ENCODE measurements around the gene COL4A6. TPM values are rescaled to one million over a fixed set of nuclear protein-coding genes. Genes with fewer than 3 reads are reported as not detected.

Gene COL4A6
- total RNA-seq, 1 donor from 2014 or later: 4.1 TPM

DNA sequence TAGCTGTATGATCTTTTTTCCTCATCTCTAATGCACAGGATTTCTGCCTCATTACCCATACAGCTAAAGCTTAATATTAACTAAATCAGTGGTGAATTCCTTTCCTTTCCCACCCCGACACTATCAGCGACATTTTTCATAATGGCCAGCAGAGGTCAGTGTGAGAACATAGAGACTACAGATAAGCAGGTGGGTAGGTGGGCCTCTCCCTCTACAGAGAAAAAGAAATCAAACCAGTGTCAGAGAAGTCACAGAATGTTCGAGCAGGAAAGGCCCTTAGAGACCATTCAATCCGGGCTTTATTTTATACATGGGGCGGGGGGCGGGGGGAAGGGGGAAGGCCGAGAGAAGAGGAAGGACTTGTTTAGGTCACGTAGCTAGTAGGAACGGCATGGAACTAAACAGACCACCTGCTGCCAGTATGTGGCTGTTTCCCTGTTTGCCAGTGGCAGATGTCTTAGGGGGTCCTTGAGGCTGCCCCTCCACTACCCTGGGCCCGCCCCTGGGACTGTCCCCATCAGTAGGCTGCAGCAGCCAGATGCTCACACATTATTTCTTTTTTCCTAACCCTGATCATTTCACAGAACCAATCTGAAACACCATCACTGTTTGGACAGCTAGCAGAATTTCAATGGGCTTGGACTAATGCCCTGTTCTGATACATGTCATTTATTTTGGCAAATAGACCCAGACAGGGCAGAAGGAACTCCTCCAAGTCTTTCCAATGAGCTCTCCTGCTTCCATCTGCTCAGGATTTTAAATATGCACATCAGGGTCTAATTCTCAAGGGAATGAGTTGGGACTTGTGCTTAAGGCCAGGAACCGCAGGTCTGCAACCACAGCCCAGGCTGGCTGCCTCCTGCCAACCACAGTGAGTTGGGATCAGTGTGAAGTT is 213.2 kb downstream of the COL4A6 start:
- Mint-ChIP-seq H3K9me3 (ENCODE audit: low read depth) (no peaks in the 10 kb centered on the region), H3K27me3 (ENCODE audit: low read depth) (no peaks in the 10 kb centered on the region), H3K27ac (ENCODE audit: unreplicated experiment) (peak overlapping the region; percentile 38), H3K4me3 (ENCODE audit: unreplicated experiment) (no peak overlapping the region), H3K36me3 (ENCODE audit: low read depth) (no peaks in the 10 kb centered on the region), H3K4me1 (ENCODE audit: low read depth) (peaks cover 14% of the 10 kb centered on the region)
- no peak for DNase-seq (ENCODE audit: low spot score)
- TF ChIP-seq, protein P1, sequence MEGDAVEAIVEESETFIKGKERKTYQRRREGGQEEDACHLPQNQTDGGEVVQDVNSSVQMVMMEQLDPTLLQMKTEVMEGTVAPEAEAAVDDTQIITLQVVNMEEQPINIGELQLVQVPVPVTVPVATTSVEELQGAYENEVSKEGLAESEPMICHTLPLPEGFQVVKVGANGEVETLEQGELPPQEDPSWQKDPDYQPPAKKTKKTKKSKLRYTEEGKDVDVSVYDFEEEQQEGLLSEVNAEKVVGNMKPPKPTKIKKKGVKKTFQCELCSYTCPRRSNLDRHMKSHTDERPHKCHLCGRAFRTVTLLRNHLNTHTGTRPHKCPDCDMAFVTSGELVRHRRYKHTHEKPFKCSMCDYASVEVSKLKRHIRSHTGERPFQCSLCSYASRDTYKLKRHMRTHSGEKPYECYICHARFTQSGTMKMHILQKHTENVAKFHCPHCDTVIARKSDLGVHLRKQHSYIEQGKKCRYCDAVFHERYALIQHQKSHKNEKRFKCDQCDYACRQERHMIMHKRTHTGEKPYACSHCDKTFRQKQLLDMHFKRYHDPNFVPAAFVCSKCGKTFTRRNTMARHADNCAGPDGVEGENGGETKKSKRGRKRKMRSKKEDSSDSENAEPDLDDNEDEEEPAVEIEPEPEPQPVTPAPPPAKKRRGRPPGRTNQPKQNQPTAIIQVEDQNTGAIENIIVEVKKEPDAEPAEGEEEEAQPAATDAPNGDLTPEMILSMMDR (IDR thresholded peaks at IDR 0.05): peak; percentile 89

DNA sequence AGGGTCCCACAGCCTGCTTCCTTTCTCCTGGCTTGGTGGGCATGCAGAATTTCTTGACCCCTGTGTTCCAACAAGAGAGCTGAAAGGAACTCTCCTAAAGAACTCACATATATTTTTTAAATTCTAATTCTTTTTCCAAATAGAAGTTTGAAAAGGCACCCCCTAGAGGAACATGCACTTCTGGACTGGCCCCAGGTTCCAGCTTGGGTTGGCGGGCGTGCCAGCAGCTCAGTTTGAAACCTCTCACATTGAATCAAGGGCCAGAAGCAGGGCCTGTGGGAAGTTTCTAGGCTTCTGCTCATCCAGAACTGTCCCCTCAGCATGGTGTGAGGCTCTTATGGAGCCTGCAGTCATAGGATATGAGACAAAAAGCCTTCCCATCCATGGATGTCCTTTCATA is 214.0 kb downstream of the COL4A6 start:
- Mint-ChIP-seq H3K27ac (ENCODE audit: unreplicated experiment) (no peak overlapping the region), H3K4me3 (ENCODE audit: unreplicated experiment) (no peak overlapping the region), H3K36me3 (ENCODE audit: low read depth) (peaks cover 2% of the 10 kb centered on the region), H3K27me3 (ENCODE audit: low read depth) (no peaks in the 10 kb centered on the region), H3K4me1 (ENCODE audit: low read depth) (peaks cover 14% of the 10 kb centered on the region), H3K9me3 (ENCODE audit: low read depth) (no peaks in the 10 kb centered on the region)
- TF ChIP-seq, protein P1 (IDR thresholded peaks at IDR 0.05): no peak
- DNase-seq (ENCODE audit: low spot score): no peak

DNA sequence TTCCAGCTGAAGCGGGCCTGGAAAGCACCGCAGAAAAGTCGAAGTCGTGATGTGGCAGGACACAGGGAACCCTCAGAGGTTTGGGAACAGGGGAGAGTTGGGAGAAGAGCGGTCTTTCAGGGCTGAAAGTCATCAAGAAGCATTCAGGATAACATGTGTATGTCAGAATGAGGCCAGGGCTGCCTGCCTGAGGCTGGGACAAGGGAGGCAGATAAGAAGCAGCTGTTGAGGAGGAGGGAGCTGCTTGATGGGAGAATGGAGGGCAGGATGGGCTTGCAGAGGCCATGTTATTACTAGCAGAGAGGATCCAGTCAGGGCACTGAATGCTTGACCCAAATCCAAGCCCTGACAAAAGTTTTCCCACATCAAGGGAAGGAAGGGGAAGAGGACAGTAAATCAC is 214.6 kb downstream of the COL4A6 start:
- H3K4me3 Mint-ChIP-seq (ENCODE audit: unreplicated experiment): no peak overlapping the region
- DNase-seq (ENCODE audit: low spot score): no peak
- H3K27ac Mint-ChIP-seq (ENCODE audit: unreplicated experiment): no peak overlapping the region
- H3K36me3 Mint-ChIP-seq (ENCODE audit: low read depth): peaks cover 2% of the 10 kb centered on the region
- H3K4me1 Mint-ChIP-seq (ENCODE audit: low read depth): peaks cover 14% of the 10 kb centered on the region
- TF ChIP-seq, protein P1 (IDR thresholded peaks at IDR 0.05): no peak
- no peaks in the 10 kb centered on the region for H3K9me3 Mint-ChIP-seq (ENCODE audit: low read depth)
- no peaks in the 10 kb centered on the region for H3K27me3 Mint-ChIP-seq (ENCODE audit: low read depth)

DNA sequence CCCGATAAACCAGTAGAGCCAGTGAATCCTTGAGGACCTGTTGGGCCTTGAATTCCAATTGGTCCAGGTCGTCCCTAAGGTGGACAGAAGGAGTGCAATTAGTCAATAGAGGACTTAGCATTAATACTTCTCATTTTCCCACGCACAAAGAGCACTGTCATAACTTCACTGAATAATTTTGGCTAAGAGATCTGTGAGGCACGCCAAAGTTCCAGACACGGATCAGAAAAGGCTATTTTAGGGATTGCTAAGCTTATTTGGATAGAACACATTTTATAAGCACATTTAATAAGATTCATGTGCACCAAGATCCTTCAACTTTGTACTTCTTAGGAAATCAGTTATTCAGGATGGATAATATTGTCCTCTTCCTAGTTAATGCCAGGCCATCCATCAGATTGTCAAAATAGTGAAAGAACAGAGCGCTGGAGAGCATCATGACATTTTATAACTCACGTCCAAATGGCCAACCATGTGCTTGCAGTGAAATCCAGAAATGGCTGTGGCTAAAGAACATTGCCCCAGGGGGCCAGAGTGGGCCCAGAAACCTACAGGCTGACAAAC is 216.8 kb downstream of the COL4A6 start:
- no peak for DNase-seq (ENCODE audit: low spot score)
- TF ChIP-seq, protein P1 (IDR thresholded peaks at IDR 0.05): no peak
- Mint-ChIP-seq H3K27me3 (ENCODE audit: low read depth) (no peaks in the 10 kb centered on the region), H3K4me1 (ENCODE audit: low read depth) (peaks cover 14% of the 10 kb centered on the region), H3K9me3 (ENCODE audit: low read depth) (no peaks in the 10 kb centered on the region), H3K36me3 (ENCODE audit: low read depth) (peaks cover 2% of the 10 kb centered on the region), H3K27ac (ENCODE audit: unreplicated experiment) (no peak overlapping the region), H3K4me3 (ENCODE audit: unreplicated experiment) (no peak overlapping the region)

DNA sequence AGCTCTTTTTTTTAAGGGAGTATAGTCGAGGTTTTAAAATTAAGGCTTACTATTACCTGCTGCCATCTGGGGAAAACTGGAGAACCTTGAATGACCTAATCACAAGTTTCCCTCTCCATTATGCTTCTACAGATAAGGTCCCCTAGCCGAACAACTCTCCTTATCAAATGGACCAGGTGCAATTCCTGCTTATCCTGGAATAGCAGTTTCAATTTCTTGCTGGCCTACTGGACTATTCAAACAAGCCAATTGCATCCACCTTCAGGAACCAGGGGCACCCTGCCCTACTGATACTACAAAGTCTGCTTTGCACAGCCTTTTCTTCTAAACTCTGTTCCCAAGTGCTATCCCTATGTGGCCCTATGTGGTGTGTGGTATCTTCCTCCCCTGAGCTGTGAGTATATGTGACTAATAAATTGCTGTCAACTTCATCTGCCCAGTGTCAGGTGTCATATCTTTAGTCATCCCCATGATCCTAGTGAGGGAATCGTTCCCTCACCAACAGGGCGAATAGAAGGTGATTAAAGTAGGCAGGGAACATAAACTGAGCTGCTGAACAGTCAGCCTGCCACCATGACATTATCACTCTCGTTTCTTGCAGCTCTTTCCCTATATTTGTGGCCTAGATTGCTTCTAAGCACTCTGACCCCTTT is 218.1 kb downstream of the COL4A6 start:
- H3K27ac Mint-ChIP-seq (ENCODE audit: unreplicated experiment): no peak overlapping the region
- H3K36me3 Mint-ChIP-seq (ENCODE audit: low read depth): peaks cover 2% of the 10 kb centered on the region
- H3K27me3 Mint-ChIP-seq (ENCODE audit: low read depth): no peaks in the 10 kb centered on the region
- TF ChIP-seq, protein P1 (IDR thresholded peaks at IDR 0.05): no peak
- H3K4me3 Mint-ChIP-seq (ENCODE audit: unreplicated experiment): no peak overlapping the region
- peaks cover 10% of the 10 kb centered on the region for H3K4me1 Mint-ChIP-seq (ENCODE audit: low read depth)
- no peaks in the 10 kb centered on the region for H3K9me3 Mint-ChIP-seq (ENCODE audit: low read depth)
- DNase-seq (ENCODE audit: low spot score): no peak
